Ascending aorta (tissue), 2 donors: Measurements from ENCODE around the gene SLC25A21. TPM values are rescaled to one million over a fixed set of nuclear protein-coding genes. Genes with fewer than 3 reads are reported as not detected.

ENCODE experiments used
- DNase-seq, 2 donors: peaks; one replicate each; pipeline ENCODE4 v3.0.0-alpha.2; 2019; ENCODE audit warnings: low spot score in 2 of 2
- H3K27ac ChIP-seq, 2 donors: fragments of 200-600 bp; sonication (generic); one replicate each; pipeline ENCODE4 v1.5.1; 2016 to 2017; ENCODE audit warnings: mild to moderate bottlenecking in 1 of 2
- H3K27me3 ChIP-seq: fragments of 200-600 bp; sonication (generic); one replicate; pipeline ENCODE4 v1.5.1; 2017
- H3K36me3 ChIP-seq, 2 donors: fragments of 200-600 bp; sonication (generic); one replicate each; pipeline ENCODE4 v1.5.1; 2016
- H3K4me1 ChIP-seq, 2 donors: fragments of 200-600 bp; sonication (generic); one replicate each; pipeline ENCODE4 v1.5.1; 2016 to 2017; ENCODE audit warnings: mild to moderate bottlenecking in 1 of 2
- H3K4me3 ChIP-seq, 2 donors: fragments of 200-600 bp; sonication (generic); one replicate each; pipeline ENCODE4 v1.5.1; 2016 to 2017; ENCODE audit warnings: mild to moderate bottlenecking in 1 of 2
- H3K9me3 ChIP-seq, 2 donors: fragments of 200-600 bp; sonication (generic); one replicate each; pipeline ENCODE4 v1.5.1; 2016
- CTCF ChIP-seq, 3 experiments: fragments of 200-600 bp in 2 of 3; fragments of 450-650 bp in 1 of 3; sonication (generic) in 2 of 3; IDR thresholded peaks; one replicate each; pipeline ENCODE4 v1.5.1; 2016 to 2019; ENCODE audit warnings: antibody characterized with exemption in 3 of 3, mild to moderate bottlenecking in 1 of 3, moderate library complexity in 1 of 3
- intact Hi-C: fragments of 100-400 bp; cut with DNase I; formaldehyde crosslinking; loops from one replicate; pipeline ENCODE4 v1.15.1; 2023
- total RNA-seq: library from RNA; depleted of rRNA; stranded (reverse); fragments of >200 nt; gene quantifications from one replicate; pipeline ENCODE4 v1.1.0, GENCODE V29; 2016

Gene SLC25A21
- total RNA-seq, 1 donor from 2014 or later: not detected

GRCh38 chr14:37142835-37143401, 29.5 kb downstream of the SLC25A21 start:
- Histone ChIP-seq H3K4me3 (no peak overlapping the region), H3K4me1 (peaks cover 0 to 2% of the 10 kb centered on the region in 2 donors), H3K36me3 (no peaks in the 10 kb centered on the region), H3K9me3 (no peaks in the 10 kb centered on the region), H3K27ac (no peak overlapping the region), H3K27me3 (no peaks in the 10 kb centered on the region)
- TF ChIP-seq CTCF (IDR thresholded peaks at IDR 0.05): no peak
- intact Hi-C loops: no loop called here
- no peak for DNase-seq

GRCh38 chr14:37140176-37140575, 32.2 kb downstream of the SLC25A21 start:
- H3K27me3 ChIP-seq: no peaks in the 10 kb centered on the region
- H3K27ac ChIP-seq: no peak overlapping the region
- intact Hi-C loops: no loop called here
- H3K36me3 ChIP-seq: no peaks in the 10 kb centered on the region
- no peak overlapping the region for H3K4me3 ChIP-seq
- H3K4me1 ChIP-seq: peaks cover 0 to 2% of the 10 kb centered on the region in 2 donors
- H3K9me3 ChIP-seq: no peaks in the 10 kb centered on the region
- no peak for TF ChIP-seq CTCF (IDR thresholded peaks at IDR 0.05)
- no peak for DNase-seq

GRCh38 chr14:37139710-37140109, 32.7 kb downstream of the SLC25A21 start:
- Histone ChIP-seq H3K27me3 (no peaks in the 10 kb centered on the region), H3K4me3 (no peak overlapping the region), H3K27ac (no peak overlapping the region), H3K4me1 (peaks cover 0 to 2% of the 10 kb centered on the region in 2 donors), H3K9me3 (no peaks in the 10 kb centered on the region), H3K36me3 (no peaks in the 10 kb centered on the region)
- TF ChIP-seq CTCF (IDR thresholded peaks at IDR 0.05): no peak
- intact Hi-C loops: loop anchor here (5.0 kb wide), 1 partner anchor 477 kb away; the partner anchor contains the start of gene PAX9
- DNase-seq: no peak

- no peak for TF ChIP-seq CTCF (IDR thresholded peaks at IDR 0.05)
- Histone ChIP-seq H3K4me3 (no peak overlapping the region), H3K4me1 (peaks cover 0 to 2% of the 10 kb centered on the region in 2 donors), H3K36me3 (no peaks in the 10 kb centered on the region), H3K27ac (no peak overlapping the region), H3K27me3 (no peaks in the 10 kb centered on the region), H3K9me3 (no peaks in the 10 kb centered on the region)
- DNase-seq: no peak
- intact Hi-C loops: loop anchor here (5.0 kb wide), 1 partner anchor 477 kb away; the partner anchor contains the start of gene PAX9
These were observed 33.5 kb downstream of the SLC25A21 start for GRCh38 chr14:37138898-37139297.

GRCh38 chr14:37133284-37133913, 39.0 kb downstream of the SLC25A21 start:
- DNase-seq: no peak
- Histone ChIP-seq H3K36me3 (no peaks in the 10 kb centered on the region), H3K4me1 (no peaks in the 10 kb centered on the region), H3K27ac (no peak overlapping the region), H3K9me3 (no peaks in the 10 kb centered on the region), H3K4me3 (no peak overlapping the region), H3K27me3 (no peaks in the 10 kb centered on the region)
- intact Hi-C loops: no loop called here
- no peak for TF ChIP-seq CTCF (IDR thresholded peaks at IDR 0.05)
